SK-N-SH treated with all-trans-retinoic acid at 6 μM for 48 hours (cell line): Measurements from ENCODE around the gene PODNL1.

Experiments used
- ATAC-seq: fragments of 200-7000 bp; cut with Tn5 transposase; 3 replicates; pipeline ENCODE4 v1.9.1; 2020; ENCODE audit warnings: mild to moderate bottlenecking, moderate library complexity
- BACH2 ChIP-seq: fragments of 250-450 bp; sonication (Bioruptor Pico); IDR thresholded peaks from 2 replicates; pipeline ENCODE4 v1.9.0; 2021; ENCODE audit warnings: mild to moderate bottlenecking, borderline replicate concordance
- CSDC2 ChIP-seq: fragments of 250-450 bp; sonication (Bioruptor Pico); IDR thresholded peaks from 2 replicates; pipeline ENCODE4 v1.5.0; 2020; ENCODE audit warnings: mild to moderate bottlenecking, moderate library complexity
- GLIS3 ChIP-seq: fragments of 250-450 bp; sonication (Bioruptor Pico); IDR thresholded peaks from 2 replicates; pipeline ENCODE4 v1.5.0; 2020; ENCODE audit warnings: mild to moderate bottlenecking, moderate library complexity
- ISL1 ChIP-seq: fragments of 250-450 bp; sonication (Bioruptor Pico); IDR thresholded peaks from 2 replicates; pipeline ENCODE4 v2.1.2; 2022; ENCODE audit warnings: mild to moderate bottlenecking, moderate library complexity
- PPARA ChIP-seq: fragments of 250-450 bp; sonication (Bioruptor Pico); IDR thresholded peaks from 2 replicates; pipeline ENCODE4 v1.5.0; 2020; ENCODE audit warnings: mild to moderate bottlenecking, borderline replicate concordance
- RARB ChIP-seq: fragments of 250-450 bp; sonication (Bioruptor Pico); IDR thresholded peaks from 2 replicates; pipeline ENCODE4 v1.8.0; 2021; ENCODE audit warnings: mild to moderate bottlenecking, moderate library complexity
- SNAI2 ChIP-seq: fragments of 250-450 bp; sonication (Bioruptor Pico); IDR thresholded peaks from 2 replicates; pipeline ENCODE4 v1.5.0; 2020; ENCODE audit warnings: mild to moderate bottlenecking, moderate library complexity
- TCF4 ChIP-seq: fragments of 250-450 bp; sonication (Bioruptor Pico); IDR thresholded peaks from 2 replicates; pipeline ENCODE4 v1.8.0; 2021; ENCODE audit warnings: mild to moderate bottlenecking, moderate library complexity, borderline replicate concordance
- TOX ChIP-seq: fragments of 250-450 bp; sonication (Bioruptor Pico); IDR thresholded peaks from 2 replicates; pipeline ENCODE4 v1.8.0; 2021; ENCODE audit warnings: mild to moderate bottlenecking, moderate library complexity, borderline replicate concordance
- ZC3H10 ChIP-seq: fragments of 250-450 bp; sonication (Bioruptor Pico); IDR thresholded peaks from 2 replicates; pipeline ENCODE4 v1.5.1; 2021; ENCODE audit warnings: mild to moderate bottlenecking, moderate library complexity
- ZFP3 ChIP-seq: fragments of 250-450 bp; sonication (Bioruptor Pico); IDR thresholded peaks from 2 replicates; pipeline ENCODE4 v1.5.0; 2020; ENCODE audit warnings: mild to moderate bottlenecking, moderate library complexity
- ZNF565 ChIP-seq: fragments of 450-650 bp; formaldehyde crosslinking; conservative IDR thresholded peaks from 2 replicates; pipeline ENCODE4 v1.5.0; 2020; ENCODE audit warnings: low read depth, mild to moderate bottlenecking, moderate library complexity
- ZNF70 ChIP-seq: fragments of 450-650 bp; formaldehyde crosslinking; IDR thresholded peaks from 2 replicates; pipeline ENCODE4 v1.5.0; 2020; ENCODE audit warnings: mild to moderate bottlenecking, moderate library complexity
- ZNF8 ChIP-seq: fragments of 450-650 bp; formaldehyde crosslinking; IDR thresholded peaks from 2 replicates; pipeline ENCODE4 v1.5.0; 2020; ENCODE audit warnings: mild to moderate bottlenecking, moderate library complexity
- TF ChIP-seq, protein P1 (sequence below): fragments of 250-450 bp; sonication (Bioruptor Pico); IDR thresholded peaks from 2 replicates; pipeline ENCODE4 v1.5.1; 2020; ENCODE audit warnings: low read depth, mild to moderate bottlenecking, moderate library complexity
- TF ChIP-seq, protein P2 (sequence below): fragments of 250-450 bp; sonication (Bioruptor Pico); IDR thresholded peaks from 2 replicates; pipeline ENCODE4 v1.5.1; 2021; ENCODE audit warnings: mild to moderate bottlenecking, moderate library complexity
- TF ChIP-seq, protein P3 (sequence below): fragments of 250-450 bp; sonication (Bioruptor Pico); IDR thresholded peaks from 2 replicates; pipeline ENCODE4 v1.8.0; 2021; ENCODE audit warnings: low read depth, mild to moderate bottlenecking, moderate library complexity, borderline replicate concordance
- TF ChIP-seq, protein P4 (sequence below): fragments of 250-450 bp; sonication (Bioruptor Pico); IDR thresholded peaks from 2 replicates; pipeline ENCODE4 v1.5.0; 2020; ENCODE audit warnings: mild to moderate bottlenecking, moderate library complexity
- TF ChIP-seq, protein P5 (sequence below): fragments of 250-450 bp; sonication (Bioruptor Pico); IDR thresholded peaks from 2 replicates; pipeline ENCODE4 v1.8.0; 2020; ENCODE audit warnings: mild to moderate bottlenecking, moderate library complexity, borderline replicate concordance

Gene PODNL1, protein sequence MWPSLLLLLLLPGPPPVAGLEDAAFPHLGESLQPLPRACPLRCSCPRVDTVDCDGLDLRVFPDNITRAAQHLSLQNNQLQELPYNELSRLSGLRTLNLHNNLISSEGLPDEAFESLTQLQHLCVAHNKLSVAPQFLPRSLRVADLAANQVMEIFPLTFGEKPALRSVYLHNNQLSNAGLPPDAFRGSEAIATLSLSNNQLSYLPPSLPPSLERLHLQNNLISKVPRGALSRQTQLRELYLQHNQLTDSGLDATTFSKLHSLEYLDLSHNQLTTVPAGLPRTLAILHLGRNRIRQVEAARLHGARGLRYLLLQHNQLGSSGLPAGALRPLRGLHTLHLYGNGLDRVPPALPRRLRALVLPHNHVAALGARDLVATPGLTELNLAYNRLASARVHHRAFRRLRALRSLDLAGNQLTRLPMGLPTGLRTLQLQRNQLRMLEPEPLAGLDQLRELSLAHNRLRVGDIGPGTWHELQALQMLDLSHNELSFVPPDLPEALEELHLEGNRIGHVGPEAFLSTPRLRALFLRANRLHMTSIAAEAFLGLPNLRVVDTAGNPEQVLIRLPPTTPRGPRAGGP

DNA sequence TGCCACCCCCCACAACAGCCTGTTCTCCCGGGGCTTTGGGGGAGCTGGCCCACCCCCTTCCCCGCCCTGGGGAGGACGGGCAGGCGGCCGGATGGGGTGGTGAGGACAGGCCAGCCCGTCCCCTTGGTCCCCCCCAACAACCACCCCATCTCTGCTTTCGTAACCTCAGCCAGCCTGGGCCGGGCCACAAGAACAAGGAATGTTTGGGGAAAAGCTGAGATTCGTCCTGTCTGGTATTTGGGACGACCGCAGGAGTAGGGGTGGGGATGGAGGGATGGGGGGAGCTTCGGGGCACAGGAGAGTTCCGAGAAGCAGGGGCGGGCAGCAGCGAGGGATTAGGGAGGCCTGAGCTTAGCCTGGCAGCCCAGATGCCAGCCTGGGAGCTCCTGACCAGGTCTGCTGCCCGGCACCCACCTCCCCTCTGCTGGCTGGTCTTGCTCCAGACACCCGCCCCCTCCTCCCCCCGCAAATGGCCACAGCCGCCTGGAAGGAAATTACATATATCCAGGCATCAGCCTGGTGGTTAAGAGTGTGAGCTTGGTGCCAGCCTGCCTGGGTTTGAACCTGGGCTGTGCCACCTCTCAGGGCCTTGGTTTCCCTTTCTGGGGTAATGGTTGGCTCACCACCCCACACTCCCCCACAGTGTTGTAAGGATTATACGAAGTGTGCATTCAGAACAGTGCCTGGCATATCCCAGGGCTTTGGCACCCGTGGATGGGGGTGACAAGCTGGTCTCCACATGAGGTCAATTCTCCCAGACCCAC is at the start of gene PODNL1:
TSS of gene PODNL1 (minus strand) at position 117 of the 764 bp plus-strand sequence. CDS start 236 bp downstream, outside the sequence.
- ATAC-seq, result peak; percentile 84
- TF ChIP-seq, protein P1, sequence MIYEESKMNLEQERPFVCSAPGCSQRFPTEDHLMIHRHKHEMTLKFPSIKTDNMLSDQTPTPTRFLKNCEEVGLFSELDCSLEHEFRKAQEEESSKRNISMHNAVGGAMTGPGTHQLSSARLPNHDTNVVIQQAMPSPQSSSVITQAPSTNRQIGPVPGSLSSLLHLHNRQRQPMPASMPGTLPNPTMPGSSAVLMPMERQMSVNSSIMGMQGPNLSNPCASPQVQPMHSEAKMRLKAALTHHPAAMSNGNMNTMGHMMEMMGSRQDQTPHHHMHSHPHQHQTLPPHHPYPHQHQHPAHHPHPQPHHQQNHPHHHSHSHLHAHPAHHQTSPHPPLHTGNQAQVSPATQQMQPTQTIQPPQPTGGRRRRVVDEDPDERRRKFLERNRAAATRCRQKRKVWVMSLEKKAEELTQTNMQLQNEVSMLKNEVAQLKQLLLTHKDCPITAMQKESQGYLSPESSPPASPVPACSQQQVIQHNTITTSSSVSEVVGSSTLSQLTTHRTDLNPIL, result no peak
- TF ChIP-seq PPARA (CRISPR knock-in tag), result no peak
- TF ChIP-seq ZFP3 (CRISPR knock-in tag), result no peak
- no peak for TF ChIP-seq ZNF70
- no peak for TF ChIP-seq ZNF8 (CRISPR knock-in tag)
- no peak for TF ChIP-seq TCF4 (CRISPR knock-in tag)
- TF ChIP-seq, protein P2, sequence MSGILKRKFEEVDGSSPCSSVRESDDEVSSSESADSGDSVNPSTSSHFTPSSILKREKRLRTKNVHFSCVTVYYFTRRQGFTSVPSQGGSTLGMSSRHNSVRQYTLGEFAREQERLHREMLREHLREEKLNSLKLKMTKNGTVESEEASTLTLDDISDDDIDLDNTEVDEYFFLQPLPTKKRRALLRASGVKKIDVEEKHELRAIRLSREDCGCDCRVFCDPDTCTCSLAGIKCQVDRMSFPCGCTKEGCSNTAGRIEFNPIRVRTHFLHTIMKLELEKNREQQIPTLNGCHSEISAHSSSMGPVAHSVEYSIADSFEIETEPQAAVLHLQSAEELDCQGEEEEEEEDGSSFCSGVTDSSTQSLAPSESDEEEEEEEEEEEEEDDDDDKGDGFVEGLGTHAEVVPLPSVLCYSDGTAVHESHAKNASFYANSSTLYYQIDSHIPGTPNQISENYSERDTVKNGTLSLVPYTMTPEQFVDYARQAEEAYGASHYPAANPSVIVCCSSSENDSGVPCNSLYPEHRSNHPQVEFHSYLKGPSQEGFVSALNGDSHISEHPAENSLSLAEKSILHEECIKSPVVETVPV (CRISPR knock-in tag), result no peak
- TF ChIP-seq ZNF565 (CRISPR knock-in tag), result no peak
- no peak for TF ChIP-seq RARB (CRISPR knock-in tag)
- no peak for TF ChIP-seq CSDC2
- TF ChIP-seq, protein P3, sequence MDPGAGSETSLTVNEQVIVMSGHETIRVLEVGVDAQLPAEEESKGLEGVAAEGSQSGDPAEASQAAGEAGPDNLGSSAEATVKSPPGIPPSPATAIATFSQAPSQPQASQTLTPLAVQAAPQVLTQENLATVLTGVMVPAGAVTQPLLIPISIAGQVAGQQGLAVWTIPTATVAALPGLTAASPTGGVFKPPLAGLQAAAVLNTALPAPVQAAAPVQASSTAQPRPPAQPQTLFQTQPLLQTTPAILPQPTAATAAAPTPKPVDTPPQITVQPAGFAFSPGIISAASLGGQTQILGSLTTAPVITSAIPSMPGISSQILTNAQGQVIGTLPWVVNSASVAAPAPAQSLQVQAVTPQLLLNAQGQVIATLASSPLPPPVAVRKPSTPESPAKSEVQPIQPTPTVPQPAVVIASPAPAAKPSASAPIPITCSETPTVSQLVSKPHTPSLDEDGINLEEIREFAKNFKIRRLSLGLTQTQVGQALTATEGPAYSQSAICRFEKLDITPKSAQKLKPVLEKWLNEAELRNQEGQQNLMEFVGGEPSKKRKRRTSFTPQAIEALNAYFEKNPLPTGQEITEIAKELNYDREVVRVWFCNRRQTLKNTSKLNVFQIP (CRISPR knock-in tag), result no peak
- TF ChIP-seq, protein P4, sequence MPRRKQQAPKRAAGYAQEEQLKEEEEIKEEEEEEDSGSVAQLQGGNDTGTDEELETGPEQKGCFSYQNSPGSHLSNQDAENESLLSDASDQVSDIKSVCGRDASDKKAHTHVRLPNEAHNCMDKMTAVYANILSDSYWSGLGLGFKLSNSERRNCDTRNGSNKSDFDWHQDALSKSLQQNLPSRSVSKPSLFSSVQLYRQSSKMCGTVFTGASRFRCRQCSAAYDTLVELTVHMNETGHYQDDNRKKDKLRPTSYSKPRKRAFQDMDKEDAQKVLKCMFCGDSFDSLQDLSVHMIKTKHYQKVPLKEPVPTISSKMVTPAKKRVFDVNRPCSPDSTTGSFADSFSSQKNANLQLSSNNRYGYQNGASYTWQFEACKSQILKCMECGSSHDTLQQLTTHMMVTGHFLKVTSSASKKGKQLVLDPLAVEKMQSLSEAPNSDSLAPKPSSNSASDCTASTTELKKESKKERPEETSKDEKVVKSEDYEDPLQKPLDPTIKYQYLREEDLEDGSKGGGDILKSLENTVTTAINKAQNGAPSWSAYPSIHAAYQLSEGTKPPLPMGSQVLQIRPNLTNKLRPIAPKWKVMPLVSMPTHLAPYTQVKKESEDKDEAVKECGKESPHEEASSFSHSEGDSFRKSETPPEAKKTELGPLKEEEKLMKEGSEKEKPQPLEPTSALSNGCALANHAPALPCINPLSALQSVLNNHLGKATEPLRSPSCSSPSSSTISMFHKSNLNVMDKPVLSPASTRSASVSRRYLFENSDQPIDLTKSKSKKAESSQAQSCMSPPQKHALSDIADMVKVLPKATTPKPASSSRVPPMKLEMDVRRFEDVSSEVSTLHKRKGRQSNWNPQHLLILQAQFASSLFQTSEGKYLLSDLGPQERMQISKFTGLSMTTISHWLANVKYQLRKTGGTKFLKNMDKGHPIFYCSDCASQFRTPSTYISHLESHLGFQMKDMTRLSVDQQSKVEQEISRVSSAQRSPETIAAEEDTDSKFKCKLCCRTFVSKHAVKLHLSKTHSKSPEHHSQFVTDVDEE, result no peak
- TF ChIP-seq TOX (CRISPR knock-in tag), result no peak
- TF ChIP-seq SNAI2 (CRISPR knock-in tag), result no peak
- TF ChIP-seq ISL1 (CRISPR knock-in tag), result no peak
- TF ChIP-seq, protein P5, sequence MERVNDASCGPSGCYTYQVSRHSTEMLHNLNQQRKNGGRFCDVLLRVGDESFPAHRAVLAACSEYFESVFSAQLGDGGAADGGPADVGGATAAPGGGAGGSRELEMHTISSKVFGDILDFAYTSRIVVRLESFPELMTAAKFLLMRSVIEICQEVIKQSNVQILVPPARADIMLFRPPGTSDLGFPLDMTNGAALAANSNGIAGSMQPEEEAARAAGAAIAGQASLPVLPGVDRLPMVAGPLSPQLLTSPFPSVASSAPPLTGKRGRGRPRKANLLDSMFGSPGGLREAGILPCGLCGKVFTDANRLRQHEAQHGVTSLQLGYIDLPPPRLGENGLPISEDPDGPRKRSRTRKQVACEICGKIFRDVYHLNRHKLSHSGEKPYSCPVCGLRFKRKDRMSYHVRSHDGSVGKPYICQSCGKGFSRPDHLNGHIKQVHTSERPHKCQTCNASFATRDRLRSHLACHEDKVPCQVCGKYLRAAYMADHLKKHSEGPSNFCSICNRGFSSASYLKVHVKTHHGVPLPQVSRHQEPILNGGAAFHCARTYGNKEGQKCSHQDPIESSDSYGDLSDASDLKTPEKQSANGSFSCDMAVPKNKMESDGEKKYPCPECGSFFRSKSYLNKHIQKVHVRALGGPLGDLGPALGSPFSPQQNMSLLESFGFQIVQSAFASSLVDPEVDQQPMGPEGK (CRISPR knock-in tag), result no peak
- TF ChIP-seq, all 23 proteins: peak for 0

DNA sequence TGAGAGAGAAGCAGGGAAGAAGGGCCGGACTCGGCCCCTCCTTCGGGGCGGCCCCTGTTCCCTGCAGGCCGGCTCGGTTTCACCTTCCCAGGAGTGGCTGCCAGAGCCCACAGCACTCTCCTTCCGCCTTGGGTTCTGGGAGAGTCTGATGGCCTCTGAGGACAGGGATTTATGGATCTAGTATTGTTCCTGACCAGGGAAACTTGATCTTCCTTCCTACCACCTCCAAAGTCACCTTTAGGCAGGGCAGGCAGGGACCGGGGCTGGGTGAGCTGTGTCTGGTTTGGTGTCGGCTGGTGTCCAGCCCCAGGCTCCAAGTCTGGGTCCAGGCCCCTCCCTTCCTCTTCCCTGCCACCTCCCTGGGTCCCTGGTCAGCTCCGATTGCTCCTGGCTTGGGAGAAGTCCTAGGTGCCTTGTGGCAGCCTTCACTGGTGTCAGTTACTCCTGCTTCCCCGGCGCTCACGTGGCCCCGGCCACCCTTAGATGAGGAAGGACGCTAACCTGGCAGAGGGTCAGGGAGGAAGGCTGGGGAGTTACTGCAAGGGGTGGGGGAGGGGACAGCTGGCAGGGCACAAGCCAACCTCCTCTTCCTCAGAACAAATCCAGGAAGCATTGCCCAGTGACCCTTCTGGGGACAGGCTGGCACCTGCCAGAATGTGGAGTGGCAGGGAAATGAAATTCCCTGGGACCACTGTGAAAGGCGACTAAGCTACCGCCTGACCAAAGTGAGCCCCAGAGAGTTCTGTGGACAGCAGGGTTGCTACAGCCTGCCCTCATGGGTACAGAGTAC is 49.1 kb upstream of the PODNL1 start:
- no peak for ATAC-seq
- no peak for TF ChIP-seq BACH2 (CRISPR knock-in tag)
- TF ChIP-seq, protein P1, result no peak
- no peak for TF ChIP-seq TCF4 (CRISPR knock-in tag)
- TF ChIP-seq GLIS3 (CRISPR knock-in tag), result no peak
- TF ChIP-seq, protein P2 (CRISPR knock-in tag), result no peak
- TF ChIP-seq, protein P4, result no peak
- no peak for TF ChIP-seq CSDC2
- no peak for TF ChIP-seq ZC3H10 (CRISPR knock-in tag)
